ENCODE data around the gene SDC4. TPM values are rescaled to one million over a fixed set of nuclear protein-coding genes. Genes with fewer than 3 reads are reported as not detected.

Gene SDC4
- total RNA-seq, 1 experiment from 2014 or later: 114 TPM

DNA sequence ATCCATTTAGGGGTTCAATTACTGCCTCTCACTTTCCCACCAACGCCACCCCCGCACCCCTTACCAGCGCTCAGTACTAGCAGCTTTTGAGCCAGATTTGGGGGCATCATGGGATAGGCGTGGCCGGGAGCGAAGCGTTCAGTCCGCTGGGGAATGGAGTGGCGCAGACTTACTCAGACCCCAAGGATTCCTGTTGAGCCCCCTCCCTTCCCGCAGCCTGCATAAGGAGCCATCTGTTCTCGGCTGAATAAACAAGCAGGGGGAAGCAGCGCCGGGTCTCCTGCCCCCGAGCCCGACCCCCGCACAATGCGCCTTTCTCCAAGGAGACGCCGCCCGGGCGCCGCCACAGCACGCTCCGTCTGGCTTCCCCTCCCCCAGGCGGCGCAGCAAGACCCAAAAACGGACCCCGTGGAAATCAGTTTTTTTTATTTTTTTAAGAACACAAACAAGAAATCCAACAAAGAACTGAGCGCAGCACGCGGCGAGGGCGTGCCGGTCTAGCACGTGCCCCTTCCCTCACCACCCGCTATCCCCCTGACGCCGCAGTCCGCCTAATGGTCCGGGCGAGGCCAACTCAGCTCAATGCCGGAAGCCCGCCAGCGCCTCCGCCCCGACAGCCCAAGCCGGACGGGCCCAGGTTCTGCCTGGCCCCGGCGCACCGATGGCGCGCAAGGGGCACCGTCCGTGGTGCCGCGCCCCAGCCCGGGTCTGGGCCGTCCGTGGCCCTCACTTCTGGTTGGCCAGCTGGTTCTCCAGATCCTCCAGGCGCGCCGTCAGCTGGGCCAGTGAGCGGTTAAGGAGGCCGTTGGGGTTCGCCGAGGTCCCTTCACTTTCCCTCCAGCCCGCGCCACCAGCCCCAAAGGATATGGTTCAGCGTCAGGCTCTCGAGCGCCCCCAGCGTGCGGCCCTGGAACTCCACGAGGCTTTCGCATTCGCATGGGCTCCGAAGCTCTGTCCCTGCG lies 54.9 kb downstream of the SDC4 start:
- H3K9me3 ChIP-seq (ENCODE audit: insufficient read depth, low read depth): 0 out of 2 replicates have a peak, but pooled peaks cover 5% of the 10 kb centered on the region
- POLR2A ChIA-PET (ENCODE audit: unreplicated experiment): interaction anchor here (0.6 to 1.1 kb wide), 5 partner anchors 19 to 563 kb away, joined by 4 to 27 read pairs (median 4); no protein-coding TSS in a partner anchor
- DNase-seq: peak; percentile 61 to 91
- no peak overlapping the region for H3K27ac ChIP-seq
- H2AFZ ChIP-seq: peak overlapping the region; percentile 94
- H3F3A ChIP-seq (ENCODE audit: insufficient read depth, low read depth): peaks cover 24% of the 10 kb centered on the region; the same call in 1 of the 2 replicates
- H4K20me1 ChIP-seq (ENCODE audit: insufficient read depth): no peaks in the 10 kb centered on the region
- peak overlapping the region; percentile 91 for H3K4me2 ChIP-seq
- TF ChIP-seq EZH2 (IDR thresholded peaks at IDR 0.05; ENCODE audit: low read depth): no peak
- peak; percentile 97 for TF ChIP-seq CTCF (conservative IDR thresholded peaks at IDR 0.05)
- intact Hi-C loops (cut with micrococcal nuclease; ENCODE audit: unreplicated experiment): loop anchor here (1.0 to 10.0 kb wide), 3 partner anchors 198 to 609 kb away; partner anchors contain the start of gene PABPC1L
- CTCF ChIA-PET: interaction anchor here (0.6 to 4.4 kb wide), 18 partner anchors 9 to 447 kb away, joined by 3 to 19 read pairs (median 6); partner anchors contain the start of gene PI3
- peak overlapping the region; percentile 60 for H3K4me3 ChIP-seq
- H3K9me2 ChIP-seq (ENCODE audit: insufficient read depth): no peaks in the 10 kb centered on the region
- H3K36me3 ChIP-seq (ENCODE audit: low read depth): no peaks in the 10 kb centered on the region
- no peaks in the 10 kb centered on the region for H3K27me3 ChIP-seq (ENCODE audit: insufficient read depth, low read depth)
- H3K79me2 ChIP-seq (ENCODE audit: low read depth): no peaks in the 10 kb centered on the region
- peaks cover 15% of the 10 kb centered on the region for H3K4me1 ChIP-seq (replicated peaks; ENCODE audit: insufficient read depth)
- TSS peak; percentile 47 for BruUV-seq (replicated peaks)

- H3K79me2 ChIP-seq (ENCODE audit: low read depth): no peaks in the 10 kb centered on the region
- BruUV-seq (replicated peaks): no TSS peak
- no peak overlapping the region for H3K4me2 ChIP-seq
- no peak for TF ChIP-seq EZH2 (IDR thresholded peaks at IDR 0.05; ENCODE audit: low read depth)
- TF ChIP-seq CTCF (conservative IDR thresholded peaks at IDR 0.05): no peak
- no peak overlapping the region for H2AFZ ChIP-seq
- ChIA-PET CTCF (interaction anchor here (0.6 to 4.4 kb wide), 9 partner anchors 10 to 479 kb away, joined by 3 to 19 read pairs (median 6); no protein-coding TSS in a partner anchor), POLR2A (ENCODE audit: unreplicated experiment) (interaction anchor here (0.6 to 1.0 kb wide), 2 partner anchors 56 to 382 kb away, joined by 3 to 5 read pairs; partner anchors contain the start of genes PABPC1L and SDC4)
- 0 out of 2 replicates have a peak, but pooled peaks cover 5% of the 10 kb centered on the region for H3K9me3 ChIP-seq (ENCODE audit: insufficient read depth, low read depth)
- no peak overlapping the region for H3K27ac ChIP-seq
- no peaks in the 10 kb centered on the region for H3K36me3 ChIP-seq (ENCODE audit: low read depth)
- H4K20me1 ChIP-seq (ENCODE audit: insufficient read depth): no peaks in the 10 kb centered on the region
- no peaks in the 10 kb centered on the region for H3K27me3 ChIP-seq (ENCODE audit: insufficient read depth, low read depth)
- no peak for DNase-seq
- H3K4me3 ChIP-seq: no peak overlapping the region
- peaks cover 15% of the 10 kb centered on the region for H3K4me1 ChIP-seq (replicated peaks; ENCODE audit: insufficient read depth)
- H3K9me2 ChIP-seq (ENCODE audit: insufficient read depth): no peaks in the 10 kb centered on the region
- intact Hi-C loops (cut with micrococcal nuclease; ENCODE audit: unreplicated experiment): loop anchor here (5.0 to 10.0 kb wide), 2 partner anchors 380 to 608 kb away; partner anchors contain the start of gene PABPC1L
- H3F3A ChIP-seq (ENCODE audit: insufficient read depth, low read depth): peaks cover 28% of the 10 kb centered on the region; the same call in 1 of the 2 replicates
These were observed 55.9 kb downstream of the SDC4 start for GRCh38 chr20:45292343-45292742.

DNA sequence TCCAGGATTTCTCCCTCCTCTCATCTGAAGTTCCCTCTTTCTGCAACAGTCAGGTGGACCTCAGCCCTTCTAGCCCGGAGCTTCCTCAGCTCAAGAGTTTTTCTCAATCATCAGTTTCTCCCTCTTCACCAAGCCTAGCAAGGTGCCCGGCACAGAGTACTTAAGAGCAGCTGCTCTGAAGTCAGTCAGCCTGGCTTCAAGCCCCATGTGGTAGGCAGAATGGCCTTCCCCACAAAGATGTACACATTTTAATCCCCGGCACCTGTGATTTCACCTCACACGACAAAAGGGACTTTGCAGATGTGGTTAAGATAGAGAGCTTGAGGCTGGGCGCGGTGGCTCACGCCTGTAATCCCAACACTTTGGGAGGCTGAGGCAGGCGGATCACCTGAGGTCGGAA lies 56.7 kb downstream of the SDC4 start:
- Histone ChIP-seq H3K27ac (no peak overlapping the region), H4K20me1 (ENCODE audit: insufficient read depth) (no peaks in the 10 kb centered on the region), H3K4me1 (replicated peaks; ENCODE audit: insufficient read depth) (peaks cover 15% of the 10 kb centered on the region), H3K9me2 (ENCODE audit: insufficient read depth) (no peaks in the 10 kb centered on the region), H3F3A (ENCODE audit: insufficient read depth, low read depth) (peaks cover 28% of the 10 kb centered on the region; the same call in 1 of the 2 replicates), H2AFZ (no peak overlapping the region), H3K4me2 (no peak overlapping the region), H3K79me2 (ENCODE audit: low read depth) (no peaks in the 10 kb centered on the region), H3K9me3 (ENCODE audit: insufficient read depth, low read depth) (0 out of 2 replicates have a peak, but pooled peaks cover 5% of the 10 kb centered on the region), H3K4me3 (no peak overlapping the region), H3K36me3 (ENCODE audit: low read depth) (no peaks in the 10 kb centered on the region), H3K27me3 (ENCODE audit: insufficient read depth, low read depth) (no peaks in the 10 kb centered on the region)
- ChIA-PET CTCF (interaction anchor here (0.6 to 4.4 kb wide), 8 partner anchors 11 to 697 kb away, joined by 3 to 19 read pairs (median 4); no protein-coding TSS in a partner anchor), POLR2A (ENCODE audit: unreplicated experiment) (interaction anchor here (0.6 to 1.0 kb wide), 4 partner anchors 57 to 527 kb away, joined by 3 to 5 read pairs (median 3); partner anchors contain the start of genes PABPC1L, SDC4 and SYS1)
- TF ChIP-seq CTCF (conservative IDR thresholded peaks at IDR 0.05) (no peak), EZH2 (IDR thresholded peaks at IDR 0.05; ENCODE audit: low read depth) (no peak)
- intact Hi-C loops (cut with micrococcal nuclease; ENCODE audit: unreplicated experiment): loop anchor here (1.0 to 10.0 kb wide), 7 partner anchors 37 to 607 kb away; partner anchors contain the start of genes PABPC1L and SLPI
- DNase-seq: no peak
- no TSS peak for BruUV-seq (replicated peaks)

Data from PC-9 (cell line).